Measurements from ENCODE around the gene CAPN8.

GRCh38 chr1:223706077-223706973, 40.8 kb upstream of the CAPN8 start:
- TF ChIP-seq CTCF (IDR thresholded peaks at IDR 0.05; ENCODE audit: low read depth, low read length, poor library complexity, severe bottlenecking) = no peak
- TF ChIP-seq EZH2phosphoT487 (IDR thresholded peaks at IDR 0.05; ENCODE audit: borderline replicate concordance, low read length) = no peak
